VCaP (cell line): ENCODE data around the gene EHBP1.

Source experiments
- H3K27ac ChIP-seq: fragments of 450-650 bp; 2 replicates; pipeline ENCODE4 v1.5.1; 2017
- CTCF ChIP-seq: fragments of 450-650 bp; conservative IDR thresholded peaks from 2 replicates; pipeline ENCODE4 v1.5.1; 2017; ENCODE audit warnings: mild to moderate bottlenecking, moderate library complexity

EHBP1 gene

DNA sequence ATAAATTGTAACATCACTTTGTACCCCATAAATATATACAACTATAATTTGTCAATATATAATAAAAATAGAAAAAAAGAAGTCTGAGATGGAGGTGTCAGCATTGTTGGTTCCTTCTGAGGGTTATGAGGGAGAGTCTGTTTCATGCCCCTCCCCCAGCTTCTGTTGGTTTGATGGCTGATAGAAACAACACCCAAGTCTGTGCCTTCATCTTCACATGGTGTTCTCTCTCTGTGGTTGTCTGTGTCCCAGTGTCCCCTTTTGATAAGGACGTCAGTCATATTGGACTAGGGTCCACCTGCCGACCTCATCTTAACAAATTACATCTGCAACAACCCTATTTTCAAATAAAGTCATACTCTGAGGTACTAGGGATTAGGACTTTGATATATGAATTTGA lies 20.3 kb upstream of the EHBP1 start:
- no peak overlapping the region for H3K27ac ChIP-seq
- TF ChIP-seq CTCF, result no peak

GRCh38 chr2:62686012-62686685 lies 19.4 kb upstream of the EHBP1 start:
- TF ChIP-seq CTCF, result no peak
- H3K27ac ChIP-seq, result no peak overlapping the region

GRCh38 chr2:62687636-62688035 lies 17.9 kb upstream of the EHBP1 start:
- H3K27ac ChIP-seq, result no peak overlapping the region
- TF ChIP-seq CTCF, result no peak

DNA sequence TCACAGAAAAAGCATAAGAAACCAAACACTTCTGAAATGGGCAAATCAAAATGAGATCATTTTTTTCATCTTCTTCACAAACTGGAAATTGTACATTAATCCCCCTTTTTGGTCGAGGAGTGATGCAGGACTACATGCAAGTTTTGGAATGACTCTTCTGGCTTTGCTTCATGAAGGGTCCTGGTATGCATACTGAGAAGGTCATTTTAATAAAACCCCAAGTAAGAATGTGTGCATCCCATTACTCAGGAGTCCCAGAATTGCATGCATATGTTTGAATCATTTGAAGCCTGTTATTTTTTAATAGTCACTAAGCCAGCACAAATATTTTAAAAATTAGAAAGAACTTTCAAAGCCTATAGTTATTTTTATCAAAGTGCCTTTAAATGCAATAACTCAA lies 16.7 kb upstream of the EHBP1 start:
- TF ChIP-seq CTCF, result no peak
- no peak overlapping the region for H3K27ac ChIP-seq

DNA sequence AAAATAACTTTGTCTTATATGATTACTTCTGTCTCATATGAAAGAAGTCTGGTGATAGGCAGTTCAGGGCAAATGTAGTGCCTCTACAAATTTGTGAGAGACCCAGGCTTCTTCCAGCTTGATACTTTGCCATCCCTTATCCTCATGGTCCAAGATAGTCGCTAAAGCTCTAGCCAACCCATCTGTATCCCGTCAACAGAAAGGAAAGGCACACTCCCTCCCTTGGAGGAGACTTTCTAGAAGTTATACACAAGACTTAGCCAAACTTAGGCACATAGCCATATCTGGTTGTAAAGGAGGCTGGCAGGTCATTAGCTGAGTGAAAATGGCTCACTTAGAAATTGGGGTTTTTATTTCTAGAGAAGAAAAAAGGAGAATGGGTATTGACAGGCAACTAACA lies 14.3 kb upstream of the EHBP1 start:
- H3K27ac ChIP-seq, result no peak overlapping the region
- no peak for TF ChIP-seq CTCF

GRCh38 chr2:62692225-62692624 lies 13.3 kb upstream of the EHBP1 start:
- H3K27ac ChIP-seq, result no peak overlapping the region
- TF ChIP-seq CTCF, result no peak

DNA sequence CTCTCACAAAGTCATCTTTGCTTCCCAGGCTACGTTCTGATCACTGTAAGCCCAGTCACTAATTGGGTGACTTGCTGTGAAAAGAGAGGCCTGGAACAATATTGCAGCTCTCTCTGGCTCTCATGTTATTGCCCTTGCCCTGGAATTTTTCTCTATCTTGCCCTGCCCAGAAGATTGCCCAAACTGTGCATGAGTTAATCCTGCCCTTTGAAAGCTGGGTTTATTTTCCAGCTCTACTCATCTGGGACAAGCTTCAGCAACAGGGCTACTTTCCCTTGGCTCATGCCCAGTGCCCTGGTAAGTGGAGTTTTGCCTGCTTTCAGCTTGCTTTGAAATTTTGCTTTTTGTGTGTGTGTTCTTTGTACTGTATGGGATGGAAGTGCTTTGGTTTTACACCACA lies 6.9 kb upstream of the EHBP1 start:
- no peak for TF ChIP-seq CTCF

More for the DNA sequence above, 6.9 kb upstream of the EHBP1 start:
- H3K27ac ChIP-seq, result no peak overlapping the region
